Globus pallidus (tissue), 1 donor: Measurements from ENCODE around the gene DGCR8.
A peak's percentile ranks its signal among the peaks of the same experiment; 100 is the strongest.

Source experiments
- DNase-seq: peaks from one replicate; pipeline ENCODE4 v3.0.0-alpha.2; 2015; ENCODE audit warnings: low spot score

DGCR8 gene

DNA sequence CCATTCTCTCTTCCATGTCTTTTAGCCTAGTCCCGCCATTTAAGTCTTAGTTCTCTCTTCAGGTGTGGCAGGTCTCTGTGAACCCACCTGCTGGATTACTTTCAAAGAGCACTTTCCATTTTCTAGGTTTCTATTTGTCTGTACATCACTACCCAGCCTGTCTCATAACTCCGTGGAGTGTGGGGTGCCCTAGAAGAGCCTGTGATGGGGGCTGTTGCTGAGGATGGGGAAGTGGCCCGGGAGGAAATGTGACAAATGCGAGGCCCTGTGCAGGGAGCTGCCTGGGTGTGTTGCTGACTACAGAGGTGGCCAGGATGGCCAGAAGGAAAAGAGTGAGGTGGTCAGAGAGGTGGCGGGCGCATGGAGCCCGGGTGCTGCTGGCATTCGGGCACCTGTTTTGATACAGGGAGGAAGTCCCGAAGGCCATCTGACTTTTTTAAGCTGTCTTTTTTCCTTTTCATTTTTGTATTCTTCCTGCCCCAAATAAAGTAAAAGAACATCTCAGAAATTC, 10.7 kb downstream of the DGCR8 start:
- no peak for DNase-seq

DNA sequence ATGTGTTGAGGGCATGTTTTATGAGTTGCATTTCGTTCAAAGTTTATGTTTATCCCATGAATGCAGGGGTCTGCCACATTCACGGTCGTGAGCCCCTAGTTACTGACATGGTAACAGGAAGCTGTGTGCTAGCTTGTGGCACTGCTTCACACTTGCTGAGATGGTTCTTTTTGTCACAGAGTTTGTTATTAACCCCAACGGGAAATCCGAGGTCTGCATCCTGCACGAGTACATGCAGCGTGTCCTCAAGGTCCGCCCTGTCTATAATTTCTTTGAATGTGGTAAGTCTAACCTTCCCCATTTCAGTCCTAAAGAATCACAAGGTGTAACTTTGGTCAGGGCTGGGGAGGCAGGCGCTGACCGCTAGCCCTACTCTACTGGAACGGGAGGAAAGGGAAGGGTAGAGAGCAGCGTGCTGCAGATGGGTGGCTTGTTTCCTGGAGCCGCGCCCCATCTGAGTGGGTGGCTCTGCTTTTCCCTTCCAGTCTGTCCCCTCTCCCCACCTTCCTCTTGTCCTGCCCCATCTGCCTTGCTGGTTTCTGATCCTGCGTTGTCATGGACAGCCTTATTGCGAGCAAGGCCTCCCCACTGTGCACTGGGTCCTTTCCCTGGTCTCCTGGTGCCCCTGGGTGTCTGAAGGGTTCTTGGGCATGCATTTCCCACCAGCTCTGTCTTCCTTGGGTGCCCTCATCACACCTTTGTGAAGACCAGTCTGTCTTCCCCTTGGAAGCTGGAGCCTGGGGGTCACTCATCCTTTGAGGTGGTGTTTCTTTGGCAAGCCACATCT, 11.8 kb downstream of the DGCR8 start:
- DNase-seq: no peak

DNA sequence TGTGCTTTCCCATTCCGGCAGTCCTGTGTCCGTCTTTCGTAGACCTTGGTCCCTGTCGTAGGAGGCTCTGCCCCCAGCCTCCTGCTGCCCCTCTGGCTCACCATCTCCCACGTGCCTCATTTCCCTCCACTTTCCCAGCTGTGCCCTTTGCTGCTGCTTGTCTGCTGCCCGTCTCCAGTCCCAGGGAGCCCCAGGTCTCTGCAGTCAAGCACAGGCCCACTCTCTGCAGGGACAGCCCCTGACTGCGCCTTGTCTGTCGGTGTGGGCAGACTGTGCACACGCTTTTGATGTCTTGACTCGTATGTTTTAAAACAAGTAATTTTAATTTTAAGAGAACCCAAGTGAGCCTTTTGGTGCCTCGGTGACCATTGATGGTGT, 12.4 kb downstream of the DGCR8 start:
- DNase-seq: no peak

DNA sequence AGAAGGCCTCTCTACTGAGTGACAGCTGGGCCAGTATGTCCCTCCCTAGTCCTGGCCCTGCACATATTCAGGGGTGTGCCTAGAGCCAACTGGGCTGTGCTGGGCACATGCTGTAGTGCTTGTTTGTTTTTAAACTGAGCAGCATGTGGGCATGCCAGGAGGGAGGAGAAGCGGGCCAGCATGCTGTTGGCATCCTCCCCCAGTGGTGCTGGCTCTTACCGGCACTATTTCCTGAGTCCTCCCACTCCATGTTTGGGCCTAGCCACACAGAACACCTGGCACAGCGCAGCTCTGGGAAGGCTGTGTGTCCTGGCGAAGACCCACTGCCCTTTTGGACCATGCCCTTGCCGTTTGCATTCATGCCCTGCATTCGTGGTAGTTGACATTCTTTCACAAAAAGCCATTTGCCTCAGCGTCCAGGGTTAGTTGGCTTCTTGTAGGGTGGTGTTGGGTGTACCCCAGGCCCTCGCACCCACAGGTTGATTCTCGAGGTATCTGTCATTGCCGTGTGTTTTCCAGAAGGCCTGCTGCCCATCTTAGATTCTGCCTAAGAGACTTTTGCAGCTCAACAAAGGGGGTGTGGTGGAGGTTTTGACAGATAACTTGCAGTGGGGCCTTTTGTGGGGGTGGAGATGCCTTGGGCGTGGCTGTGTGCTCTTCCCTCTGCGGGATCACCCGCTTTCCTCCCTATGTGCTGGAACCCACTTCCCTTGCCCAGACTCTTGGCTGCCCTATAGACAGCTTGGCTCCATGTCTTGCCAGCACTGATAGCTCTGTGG, 13.6 kb downstream of the DGCR8 start:
- DNase-seq: peak; percentile 44

DNA sequence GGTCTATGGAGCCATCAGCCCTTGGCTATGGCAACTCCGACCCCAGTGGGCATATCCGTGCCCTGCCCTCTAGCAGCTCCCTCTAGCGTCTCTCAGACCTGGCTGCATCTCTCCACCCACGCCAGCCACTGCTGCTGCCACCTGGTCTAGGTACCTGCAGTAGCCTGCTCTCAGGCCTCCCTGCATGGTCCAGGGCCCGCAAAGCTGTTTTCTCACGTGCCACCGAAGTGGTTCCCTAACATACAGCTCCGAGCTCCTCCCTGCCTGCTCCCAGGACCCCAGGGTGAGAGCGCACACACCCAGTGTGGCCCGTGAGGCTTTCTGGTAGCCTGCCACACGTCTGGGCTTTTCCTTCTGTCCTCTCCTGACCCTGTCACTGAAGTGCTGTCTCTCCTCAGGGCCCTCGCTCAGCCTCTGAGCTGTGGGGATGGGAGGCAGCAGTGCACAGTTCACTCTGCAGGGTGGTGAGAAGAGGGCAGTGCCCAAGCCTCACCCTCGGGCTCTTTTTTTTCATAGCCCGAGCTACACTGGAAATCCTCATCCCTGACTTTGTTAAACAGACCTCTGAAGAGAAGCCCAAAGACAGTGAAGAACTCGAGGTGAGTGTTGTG, 14.3 kb downstream of the DGCR8 start:
- DNase-seq: no peak

DNA sequence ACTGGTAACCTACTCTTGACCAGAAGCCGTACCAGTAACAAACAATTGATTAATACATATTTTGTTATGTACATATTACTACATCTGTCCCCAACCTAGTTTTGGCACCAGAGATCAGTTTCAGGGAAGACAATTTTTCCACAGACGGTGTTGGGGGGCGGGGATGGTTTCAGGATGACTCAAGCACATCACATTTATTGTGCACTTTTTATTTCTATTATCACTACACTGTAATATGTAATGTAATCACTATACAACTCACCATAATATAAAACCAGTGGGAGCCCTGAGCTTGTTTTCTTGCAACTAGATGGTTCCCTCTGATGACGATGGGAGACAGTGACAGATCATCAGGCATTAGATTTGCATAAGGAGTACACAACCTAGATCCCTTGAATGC, 15.5 kb downstream of the DGCR8 start:
- DNase-seq: no peak

DNA sequence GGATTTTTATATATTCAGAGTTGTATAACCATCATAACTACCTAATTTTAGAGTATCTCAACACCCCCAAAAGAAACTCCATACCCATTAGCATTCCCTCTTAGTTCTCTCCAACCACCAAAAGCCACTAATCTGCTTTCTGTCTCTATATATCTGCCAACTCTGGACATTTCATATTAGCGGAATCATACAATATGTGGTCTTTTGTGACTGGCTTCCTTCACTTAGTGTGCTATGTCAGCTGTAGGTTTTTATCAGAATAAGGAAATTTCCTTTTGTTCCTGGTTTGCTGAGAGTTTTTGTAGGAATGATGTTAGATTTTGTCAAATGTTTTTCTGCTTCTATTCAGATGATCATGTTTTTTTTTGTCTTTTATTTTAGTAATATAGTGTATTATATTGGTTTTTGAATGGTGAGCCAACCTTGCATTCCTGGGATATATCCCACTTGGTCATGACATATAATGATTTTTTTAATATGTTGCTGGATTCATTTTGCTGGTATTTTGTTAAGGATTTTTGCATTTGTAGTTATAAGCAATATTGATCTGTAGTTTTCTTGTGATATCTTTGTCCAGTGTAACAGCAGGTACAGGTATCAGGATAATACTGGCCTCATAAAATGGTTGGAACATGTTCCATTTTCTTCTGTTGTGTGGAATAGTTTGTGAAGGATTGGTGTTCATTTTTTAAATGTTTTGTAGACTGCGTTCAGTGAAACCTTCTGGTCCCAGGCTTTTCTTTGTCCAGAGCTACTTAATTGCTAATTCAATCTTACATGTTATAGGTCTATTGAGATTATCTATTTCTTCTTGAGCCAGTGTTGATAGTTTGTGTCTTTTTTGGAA, 16.8 kb downstream of the DGCR8 start:
- no peak for DNase-seq

DNA sequence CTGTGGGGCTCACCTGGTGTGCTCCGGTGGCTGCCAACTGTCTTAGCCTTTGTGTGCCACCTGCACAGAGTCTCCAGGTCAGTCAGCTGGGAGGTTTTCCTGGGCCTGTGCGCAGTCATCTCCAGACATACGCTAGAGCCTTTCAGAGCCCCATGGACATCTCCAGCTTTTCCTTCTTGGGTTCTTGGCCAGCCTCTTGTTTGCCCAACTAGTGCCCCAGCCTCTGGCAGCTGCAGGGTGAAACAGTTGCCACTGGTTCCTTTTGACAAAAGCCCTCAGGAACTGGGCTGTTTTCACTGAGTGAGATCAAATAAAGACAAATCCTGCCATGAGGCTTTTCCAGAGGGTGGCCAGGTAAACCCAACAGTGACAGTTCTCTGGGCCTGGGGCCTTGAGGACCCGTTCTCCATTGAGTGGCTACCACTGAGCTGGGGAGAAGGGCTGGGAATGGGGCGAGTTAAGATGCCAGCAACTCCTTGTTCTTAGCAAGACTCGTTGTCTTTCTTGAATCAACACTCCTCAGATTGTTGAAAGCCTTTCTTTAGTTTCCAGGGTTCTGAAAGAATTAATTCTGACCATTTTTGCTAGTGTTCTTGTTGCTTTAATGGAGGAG, 19.2 kb downstream of the DGCR8 start:
- no peak for DNase-seq

DNA sequence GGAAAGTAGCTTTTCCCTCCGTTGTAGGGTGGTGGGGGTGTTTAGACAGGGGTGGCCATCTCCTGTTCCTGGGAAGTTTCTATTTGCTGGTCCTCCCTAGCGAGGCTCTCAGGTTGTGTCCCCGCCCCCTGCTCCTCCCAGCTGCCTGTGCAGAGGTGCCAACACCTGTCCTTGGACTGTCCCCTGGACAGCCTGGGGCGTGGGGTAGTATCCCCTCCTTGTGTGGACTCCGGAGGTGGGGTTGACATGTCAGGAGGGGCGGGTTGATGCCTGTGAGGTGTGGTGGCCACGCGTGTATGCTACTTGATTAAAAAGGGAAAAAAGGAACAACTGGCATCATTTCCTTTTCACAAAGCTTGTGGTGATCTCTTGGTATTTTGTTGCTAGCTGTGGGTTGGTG, 21.6 kb downstream of the DGCR8 start:
- DNase-seq: no peak

DNA sequence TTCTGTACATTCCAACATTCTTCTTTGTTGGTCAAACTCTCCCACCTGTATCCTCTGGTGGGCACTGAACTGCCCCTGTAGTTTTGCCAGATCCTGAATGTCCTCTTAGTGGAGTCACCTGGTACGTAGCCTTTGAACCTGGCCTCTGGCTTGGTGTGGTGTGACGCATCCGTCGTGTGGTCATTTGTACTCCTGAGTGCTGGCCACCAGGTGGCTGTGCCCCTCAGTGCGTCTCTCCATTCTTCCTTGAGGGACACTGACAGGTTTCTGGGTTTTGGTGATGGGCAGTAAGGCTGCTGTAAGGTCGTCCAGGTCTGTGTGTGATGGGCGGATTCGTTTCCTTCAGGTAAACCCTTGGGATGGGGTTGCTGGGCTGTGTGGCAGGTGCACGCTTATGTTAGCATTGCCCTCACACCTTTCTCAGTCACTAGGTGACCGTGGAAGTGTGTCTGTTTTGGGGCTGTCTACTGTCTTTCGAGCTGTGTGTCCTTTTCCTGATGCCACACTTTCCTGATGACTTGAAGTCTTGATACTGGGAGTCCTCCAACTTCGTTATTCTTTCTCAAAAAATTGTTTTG, 22.3 kb downstream of the DGCR8 start:
- no peak for DNase-seq

DNA sequence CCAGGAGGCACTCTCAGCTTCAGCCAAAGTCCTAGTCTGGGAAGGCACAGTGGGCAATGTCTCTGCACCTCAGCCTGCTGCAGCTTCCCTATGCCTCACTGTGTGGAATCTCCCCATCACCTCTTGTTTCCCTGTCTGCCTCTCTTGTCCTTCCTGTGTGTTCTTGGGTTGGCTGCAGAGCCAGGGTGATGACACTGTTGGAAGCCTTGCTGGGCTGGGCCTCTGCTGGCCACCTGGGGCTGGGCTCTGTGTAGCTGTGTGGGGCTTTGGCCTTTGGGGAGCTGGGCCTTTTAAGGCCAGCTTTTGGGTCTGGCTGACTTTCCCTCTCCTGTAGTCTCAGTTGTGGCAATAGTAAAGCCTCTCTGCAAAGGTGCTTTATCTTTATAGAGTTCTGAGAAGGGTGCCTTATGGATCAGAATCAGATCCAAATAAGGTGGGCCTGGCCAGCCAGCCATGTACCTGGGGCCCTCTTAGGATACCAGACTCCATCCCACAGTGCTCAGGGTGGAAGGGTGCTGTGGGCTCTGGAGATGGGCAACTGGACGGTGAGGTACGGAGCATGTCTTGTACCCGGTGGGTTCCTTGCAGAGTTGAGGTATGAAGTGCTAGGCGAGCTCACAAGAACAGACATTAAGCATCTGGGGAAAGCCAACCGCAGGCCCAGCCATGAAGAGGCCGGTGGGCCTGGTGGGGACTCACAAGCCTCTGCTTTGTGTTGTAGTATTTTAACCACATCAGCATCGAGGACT, 25.6 kb downstream of the DGCR8 start:
- no peak for DNase-seq

DNA sequence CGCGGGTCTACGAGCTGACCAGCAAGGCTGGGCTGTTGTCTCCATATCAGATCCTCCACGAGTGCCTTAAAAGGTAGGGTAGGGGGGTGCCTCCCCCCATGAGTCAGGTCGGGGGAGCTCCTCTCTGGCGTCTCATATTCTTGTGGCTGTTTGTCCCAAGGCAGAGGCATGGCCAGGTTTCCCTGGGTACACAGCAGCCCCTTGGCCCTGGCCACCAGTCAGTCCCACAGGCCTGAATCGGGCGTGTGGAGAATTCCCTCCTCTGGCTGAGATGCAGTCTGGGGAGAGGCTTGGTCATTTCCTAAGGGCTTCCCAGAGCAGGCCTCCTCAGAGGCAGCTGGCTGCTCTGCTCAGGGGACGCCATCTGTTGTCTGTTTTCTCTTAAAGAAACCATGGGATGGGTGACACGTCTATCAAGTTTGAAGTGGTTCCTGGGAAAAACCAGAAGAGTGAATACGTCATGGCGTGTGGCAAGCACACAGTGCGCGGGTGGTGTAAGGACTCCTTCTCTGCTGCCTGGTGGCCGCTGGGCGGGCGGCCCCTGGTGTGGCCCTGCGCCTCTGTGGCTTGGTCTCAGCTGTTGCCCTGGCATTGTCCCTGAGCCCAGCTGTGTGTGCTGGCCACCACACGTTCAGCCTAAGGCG, 26.3 kb downstream of the DGCR8 start:
- no peak for DNase-seq

DNA sequence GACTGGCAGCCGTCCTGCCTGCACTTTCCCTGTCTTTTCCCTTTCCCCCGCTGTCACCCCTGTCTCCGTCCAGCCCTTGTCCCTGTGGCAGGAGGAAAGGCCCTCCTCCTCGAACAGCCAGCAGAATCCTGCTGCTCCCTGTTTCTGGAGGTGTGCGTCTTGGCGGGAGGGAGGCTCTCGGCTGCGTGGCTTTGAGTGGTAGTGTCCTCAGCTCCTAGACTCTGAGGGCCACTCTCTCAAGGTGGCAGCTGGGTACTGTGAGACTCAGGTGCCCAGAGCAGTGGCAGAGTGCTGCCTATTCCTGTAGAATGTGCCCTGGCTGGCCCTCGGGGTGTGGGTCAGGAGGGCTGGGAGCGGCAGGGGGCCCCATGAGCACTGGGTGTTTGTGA, 26.8 kb downstream of the DGCR8 start:
- no peak for DNase-seq

DNA sequence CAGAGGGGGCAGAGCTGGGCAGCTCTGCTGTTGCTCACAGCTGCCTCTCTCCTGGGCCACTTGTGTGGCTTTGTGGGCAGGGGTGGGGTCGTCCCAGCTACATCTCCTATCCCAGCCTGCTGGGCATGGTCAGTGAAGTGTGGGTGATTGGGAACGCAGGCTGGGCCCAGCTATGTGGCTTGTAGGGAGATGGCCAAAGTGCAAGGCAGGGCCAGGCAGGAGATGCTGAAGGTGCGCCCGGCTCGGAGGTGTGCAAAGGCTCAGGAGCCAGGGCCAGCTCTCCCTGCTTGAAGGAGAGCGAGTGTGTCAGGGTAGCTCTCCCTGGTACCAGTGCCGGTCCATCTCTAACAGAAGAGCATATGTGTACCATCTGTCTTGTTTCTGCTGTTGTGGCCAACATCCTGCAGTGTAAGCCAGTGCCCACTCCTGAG, 27.4 kb downstream of the DGCR8 start:
- DNase-seq: no peak

DNA sequence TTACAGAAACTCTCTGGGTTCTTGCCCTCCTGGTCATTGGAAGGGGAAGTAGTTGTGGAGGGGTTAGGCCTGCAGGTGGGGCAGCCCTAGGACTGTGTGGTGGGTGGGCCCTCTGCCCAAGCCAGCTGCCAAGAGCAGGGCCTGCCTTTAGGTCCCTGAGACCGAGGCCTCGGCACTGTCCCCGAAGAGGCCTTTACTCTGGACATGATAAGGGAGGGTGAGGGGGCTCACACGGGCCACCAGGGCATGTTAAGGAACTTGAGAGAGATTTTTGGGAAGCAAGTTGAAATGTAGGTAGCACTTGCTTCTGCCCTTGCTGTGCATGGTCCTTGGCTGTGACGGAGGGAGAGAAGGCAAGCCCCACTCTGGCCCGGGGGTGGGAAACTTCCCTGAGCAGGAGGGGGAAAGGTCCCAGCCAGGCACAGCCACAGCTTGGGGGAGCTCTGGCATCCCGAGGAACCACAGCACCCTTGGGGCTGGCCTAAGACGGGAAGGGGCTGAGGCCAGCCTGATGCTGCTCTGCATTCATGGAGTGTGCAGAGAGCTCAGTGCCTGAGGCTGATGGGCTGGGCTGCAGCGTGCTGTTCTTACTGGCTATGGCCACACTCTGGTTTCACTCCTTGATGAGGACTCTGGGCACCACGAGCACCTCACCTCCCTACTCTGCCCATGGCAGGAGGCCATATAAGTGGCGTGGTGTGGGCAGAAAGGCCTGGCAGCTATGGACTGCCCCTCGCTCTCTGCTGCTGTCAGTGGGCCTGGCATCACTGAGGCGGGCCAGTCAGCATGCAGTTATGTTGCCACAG, 28.1 kb downstream of the DGCR8 start:
- no peak for DNase-seq

DNA sequence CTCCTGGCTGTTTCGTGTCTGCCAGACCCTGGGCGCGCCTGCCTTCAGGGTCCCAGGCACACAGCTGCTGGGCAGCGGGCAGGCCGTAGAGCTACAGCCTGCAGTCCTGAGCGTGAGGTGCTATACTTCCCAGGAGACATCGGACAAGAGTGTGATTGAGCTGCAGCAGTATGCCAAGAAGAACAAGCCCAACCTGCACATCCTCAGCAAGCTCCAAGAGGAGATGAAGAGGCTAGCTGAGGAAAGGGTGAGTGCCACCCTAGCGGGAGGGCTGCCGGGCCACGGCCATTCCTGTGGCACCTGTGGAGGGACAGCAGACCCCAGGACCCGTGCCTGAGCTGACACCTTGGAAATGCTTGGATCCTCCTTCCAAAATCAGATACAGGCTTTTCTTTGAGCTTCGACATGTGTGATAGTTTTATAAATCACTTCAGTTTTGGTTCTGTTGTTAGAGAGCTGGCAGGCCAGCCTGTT, 28.8 kb downstream of the DGCR8 start:
- DNase-seq: no peak

DNA sequence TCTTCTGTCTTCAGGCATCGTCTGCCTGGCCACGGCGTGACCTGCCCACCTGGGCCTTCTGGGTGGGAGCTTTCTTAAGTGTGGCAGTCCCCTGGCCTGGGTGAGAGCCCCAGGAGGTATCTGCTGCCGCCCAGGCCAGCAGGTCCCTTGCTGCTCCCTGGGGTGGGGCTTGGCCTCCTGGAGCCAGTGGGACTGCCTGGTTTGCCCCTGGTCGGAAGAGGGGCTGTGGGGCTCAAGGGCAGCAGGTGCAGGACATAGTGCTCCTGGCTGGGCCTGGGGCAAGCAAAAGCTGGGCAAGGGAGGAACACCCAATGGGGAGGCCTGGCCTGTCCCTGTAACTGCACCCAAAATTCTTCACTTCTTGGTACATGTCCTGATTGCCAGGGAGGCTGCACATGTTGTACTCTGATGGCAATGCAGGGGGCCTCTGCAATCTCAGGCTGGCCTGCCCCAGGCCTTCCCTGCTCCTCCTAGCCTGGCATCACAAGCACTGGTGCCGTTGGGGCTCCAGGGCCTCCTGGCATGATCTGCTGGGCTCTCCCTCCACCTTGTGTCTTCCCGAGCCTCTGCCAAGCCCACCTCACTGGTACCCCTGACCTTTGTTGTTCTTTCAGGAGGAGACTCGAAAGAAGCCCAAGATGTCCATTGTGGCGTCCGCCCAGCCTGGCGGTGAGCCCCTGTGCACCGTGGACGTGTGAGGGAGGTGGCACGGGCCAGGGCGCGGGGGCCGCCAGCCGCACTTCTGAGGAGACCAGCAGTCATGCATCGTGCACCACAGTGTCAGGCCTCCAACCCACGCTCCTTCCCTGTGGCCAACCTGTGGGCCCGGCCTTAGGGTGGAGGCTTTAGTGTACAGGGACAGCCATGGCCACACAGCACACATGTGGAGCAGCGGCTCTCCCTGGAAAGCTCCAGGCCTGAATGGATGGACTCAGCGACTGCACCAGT, 29.6 kb downstream of the DGCR8 start:
- no peak for DNase-seq
